ENCODE measurements around the gene CTNNBL1.
A peak's percentile ranks its signal among the peaks of the same experiment; 100 is the strongest.

Gene CTNNBL1

GRCh38 chr20:37777988-37778659 lies 84.3 kb downstream of the CTNNBL1 start:
- DNase-seq: no peak

DNA sequence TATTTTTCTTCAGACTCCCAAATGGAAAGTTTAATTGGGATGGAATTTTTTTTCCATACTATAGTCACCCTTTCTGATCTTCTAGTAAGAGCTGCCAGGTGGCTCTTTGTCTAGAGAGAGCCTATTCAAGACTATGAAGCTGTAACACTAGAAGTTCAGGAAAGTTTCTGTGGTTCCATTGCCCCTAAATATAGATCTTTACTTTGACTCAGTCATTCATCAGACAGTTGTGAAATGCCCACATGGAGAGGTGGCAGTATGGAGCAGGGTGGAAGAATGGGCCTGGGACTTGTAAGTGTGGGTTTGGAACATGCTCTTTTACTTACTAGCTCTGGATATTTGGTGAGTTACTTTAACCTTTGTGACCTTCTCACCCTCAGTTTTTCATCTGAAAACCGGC lies 87.8 kb downstream of the CTNNBL1 start:
- DNase-seq: no peak

DNA sequence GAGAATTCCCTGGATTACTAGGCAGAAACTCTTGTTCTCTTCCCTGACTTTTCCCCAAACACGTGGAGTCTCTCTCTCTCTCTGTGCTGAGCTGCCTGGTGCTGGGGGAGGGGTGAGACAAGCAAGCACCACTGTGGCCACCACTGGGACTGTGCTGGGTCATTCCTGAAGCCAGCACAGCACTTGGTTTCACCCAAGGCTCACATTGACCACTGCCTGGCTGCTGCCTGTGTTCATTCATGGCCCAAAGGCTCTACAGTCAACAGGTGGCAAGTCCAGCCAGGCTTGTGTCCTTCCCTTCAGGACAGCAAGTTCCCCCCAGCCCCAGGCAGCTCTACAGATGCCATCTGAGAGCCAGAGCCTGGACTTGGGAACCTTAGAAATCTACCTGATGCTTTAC lies 92.2 kb downstream of the CTNNBL1 start:
- DNase-seq: no peak

GRCh38 chr20:37789408-37789807 lies 95.6 kb downstream of the CTNNBL1 start:
- no peak for DNase-seq

GRCh38 chr20:37790900-37791299 lies 97.1 kb downstream of the CTNNBL1 start:
- DNase-seq: no peak

DNA sequence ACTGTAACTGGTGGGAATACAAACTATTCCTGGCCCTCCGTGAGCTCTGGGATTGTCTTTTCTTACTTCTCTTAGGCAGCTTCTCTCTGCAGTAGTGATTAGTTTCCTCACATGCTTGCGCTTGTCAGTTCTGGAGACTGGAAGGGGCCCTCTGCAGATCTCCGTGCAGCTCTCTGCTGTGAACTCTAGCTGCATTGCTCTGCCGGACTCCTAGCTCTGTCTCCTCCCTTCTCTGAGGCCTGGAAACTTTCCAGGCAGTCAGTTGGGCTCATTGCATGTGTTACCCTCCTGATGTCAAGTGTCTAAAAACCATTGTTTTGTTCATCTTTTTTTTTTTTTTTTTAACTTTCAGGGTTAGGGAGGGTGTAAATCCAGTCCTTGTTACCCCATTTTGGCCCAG lies 102.3 kb downstream of the CTNNBL1 start:
- DNase-seq: no peak

- no peak for DNase-seq
These were observed 102.9 kb downstream of the CTNNBL1 start for GRCh38 chr20:37796733-37797132.

DNA sequence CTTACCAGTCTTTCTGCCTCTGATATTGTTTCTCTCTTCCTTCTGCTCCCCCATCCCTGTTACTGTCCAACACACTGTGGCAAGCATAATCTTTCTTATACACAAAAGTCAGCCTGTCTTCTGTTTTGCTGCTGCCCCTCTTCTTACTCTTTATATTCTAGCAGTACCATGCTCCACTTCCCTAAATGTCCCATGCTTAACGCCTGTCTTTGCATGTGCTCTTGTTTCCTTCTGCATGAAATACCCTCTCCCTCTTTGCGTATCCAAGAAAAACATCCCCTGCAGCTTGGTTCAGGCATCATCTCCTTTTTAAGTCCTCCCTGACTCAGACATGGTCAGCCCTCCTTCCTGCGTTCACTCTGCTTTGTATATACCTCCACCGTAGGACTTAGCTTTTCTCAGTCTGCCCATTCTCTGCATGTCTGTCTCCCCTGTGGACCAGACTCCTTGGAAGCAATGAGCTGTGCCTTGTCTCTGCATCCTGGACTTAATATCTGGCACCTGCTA lies 103.9 kb downstream of the CTNNBL1 start:
- DNase-seq: no peak

DNA sequence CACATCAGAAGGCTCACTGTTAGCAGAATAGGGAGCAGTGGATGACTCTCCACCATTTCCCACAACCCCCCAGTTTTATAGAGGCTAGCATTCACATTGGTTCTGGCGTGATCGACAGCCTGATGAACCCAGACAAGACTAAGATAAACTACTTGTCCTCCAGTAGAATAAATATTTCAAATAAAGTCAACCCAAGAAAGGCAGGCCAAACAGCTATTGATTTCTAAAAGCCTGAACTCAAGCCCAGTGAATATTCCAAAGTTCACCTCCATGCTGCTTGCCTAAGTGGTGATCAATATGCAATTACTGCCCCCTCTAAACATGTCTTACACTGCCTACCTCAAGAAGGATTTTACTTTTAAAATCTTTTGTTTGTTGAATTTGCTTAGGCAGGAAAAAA lies 104.5 kb downstream of the CTNNBL1 start:
- DNase-seq: no peak

DNA sequence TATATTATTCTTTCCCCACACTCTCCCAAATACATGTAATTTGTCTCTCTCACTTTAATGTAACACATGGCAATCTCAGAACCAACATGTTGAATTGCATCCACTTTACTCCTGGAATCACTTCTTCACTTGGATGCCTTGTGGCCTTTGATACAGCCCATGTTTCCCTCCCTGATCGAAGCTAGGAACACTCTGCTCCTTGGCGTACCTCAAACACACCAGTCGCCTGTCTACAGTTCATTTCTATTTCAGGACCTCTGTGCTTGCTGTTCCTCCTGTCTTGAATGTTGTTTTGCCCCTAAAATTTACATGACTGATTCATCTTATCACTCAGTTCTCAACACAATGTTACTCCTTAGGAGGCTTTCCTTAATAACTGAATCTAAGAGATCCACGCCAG lies 106.8 kb downstream of the CTNNBL1 start:
- DNase-seq: no peak

- no peak for DNase-seq
These were observed 108.1 kb downstream of the CTNNBL1 start for GRCh38 chr20:37801921-37802320.

GRCh38 chr20:37803438-37804307 lies 109.8 kb downstream of the CTNNBL1 start:
- DNase-seq: no peak

DNA sequence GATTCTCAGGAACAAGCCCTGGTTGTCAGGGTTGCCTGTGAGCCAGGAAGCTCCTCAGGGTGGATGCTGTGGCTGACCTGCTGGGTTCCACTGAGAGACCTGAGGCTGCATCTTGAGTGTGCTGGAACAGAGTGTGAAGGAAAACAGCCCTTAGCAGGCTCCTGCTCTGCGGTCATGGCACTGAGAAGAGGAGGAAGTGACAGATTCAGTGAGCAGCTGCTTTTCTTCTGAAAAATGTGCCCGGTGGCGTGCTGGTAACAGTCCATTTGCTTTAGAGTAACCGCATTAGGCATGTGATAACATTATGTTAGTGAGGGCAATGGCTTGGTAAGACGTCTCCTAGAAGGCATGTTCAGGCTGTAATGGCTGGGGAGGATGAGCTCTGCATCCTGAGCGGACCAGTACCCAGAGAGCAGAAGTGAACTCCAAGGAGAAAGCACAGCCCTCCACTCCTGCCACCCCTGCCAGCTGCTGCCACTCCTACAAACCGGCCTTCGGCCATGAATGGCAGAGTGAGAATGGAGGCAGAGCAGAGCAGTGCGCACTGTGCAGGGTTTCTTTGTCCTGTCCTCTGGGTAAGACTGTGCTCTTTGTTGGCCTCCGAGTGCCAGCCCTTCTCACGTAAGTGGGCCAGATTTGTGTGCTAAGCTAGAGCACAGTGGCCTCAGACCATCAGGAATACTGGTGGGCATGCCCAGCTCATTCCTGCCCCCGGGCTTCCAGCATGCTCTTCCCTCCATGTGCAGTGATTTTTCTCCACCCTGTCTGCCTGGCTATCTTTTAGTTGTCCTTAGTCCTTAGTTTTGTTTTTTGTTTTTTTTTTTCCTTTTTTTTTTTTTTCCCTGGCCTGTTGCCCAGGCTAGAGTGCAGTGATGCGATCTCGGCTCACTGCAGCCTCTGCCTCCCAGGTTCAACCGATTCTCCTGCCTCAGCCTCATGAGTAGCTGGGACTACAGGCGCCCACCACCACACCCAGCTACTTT lies 111.0 kb downstream of the CTNNBL1 start:
- DNase-seq: peak; percentile 36 to 52

DNA sequence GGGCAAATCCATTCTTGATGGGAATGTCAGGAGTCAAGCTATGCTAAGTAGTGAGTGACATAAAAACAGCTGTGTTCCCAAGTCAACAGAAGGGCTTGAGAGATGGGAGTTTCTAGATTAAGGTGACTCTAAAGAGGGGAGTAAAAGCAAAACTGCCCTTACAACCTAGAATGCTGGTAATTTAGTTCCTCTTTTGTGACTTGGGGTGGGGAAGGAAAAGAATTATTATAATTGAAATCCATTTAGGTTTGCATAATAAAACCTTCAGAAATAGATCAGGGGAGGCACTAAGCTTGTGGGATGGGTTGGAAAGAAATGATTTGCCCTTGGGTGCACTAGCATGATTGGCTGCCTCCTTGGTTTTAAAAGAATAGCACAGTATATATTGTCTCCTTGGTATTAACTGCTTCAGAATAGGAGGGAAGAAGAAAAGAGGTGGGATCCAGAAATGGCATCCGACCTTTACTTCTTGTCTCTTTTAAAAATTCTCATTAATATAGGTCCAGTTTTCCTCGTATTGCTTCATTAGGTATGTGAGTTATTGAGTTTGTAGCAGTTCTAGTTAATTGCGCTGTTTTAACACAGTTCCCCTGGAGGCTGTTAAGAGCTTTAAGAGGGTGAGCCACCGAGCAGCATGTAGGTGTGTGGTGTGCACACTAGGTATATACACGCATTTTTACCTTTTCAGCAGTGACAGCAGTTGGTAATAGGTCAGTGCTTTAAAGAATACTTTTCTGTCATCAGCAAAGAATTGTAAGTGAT lies 113.8 kb downstream of the CTNNBL1 start:
- no peak for DNase-seq

DNA sequence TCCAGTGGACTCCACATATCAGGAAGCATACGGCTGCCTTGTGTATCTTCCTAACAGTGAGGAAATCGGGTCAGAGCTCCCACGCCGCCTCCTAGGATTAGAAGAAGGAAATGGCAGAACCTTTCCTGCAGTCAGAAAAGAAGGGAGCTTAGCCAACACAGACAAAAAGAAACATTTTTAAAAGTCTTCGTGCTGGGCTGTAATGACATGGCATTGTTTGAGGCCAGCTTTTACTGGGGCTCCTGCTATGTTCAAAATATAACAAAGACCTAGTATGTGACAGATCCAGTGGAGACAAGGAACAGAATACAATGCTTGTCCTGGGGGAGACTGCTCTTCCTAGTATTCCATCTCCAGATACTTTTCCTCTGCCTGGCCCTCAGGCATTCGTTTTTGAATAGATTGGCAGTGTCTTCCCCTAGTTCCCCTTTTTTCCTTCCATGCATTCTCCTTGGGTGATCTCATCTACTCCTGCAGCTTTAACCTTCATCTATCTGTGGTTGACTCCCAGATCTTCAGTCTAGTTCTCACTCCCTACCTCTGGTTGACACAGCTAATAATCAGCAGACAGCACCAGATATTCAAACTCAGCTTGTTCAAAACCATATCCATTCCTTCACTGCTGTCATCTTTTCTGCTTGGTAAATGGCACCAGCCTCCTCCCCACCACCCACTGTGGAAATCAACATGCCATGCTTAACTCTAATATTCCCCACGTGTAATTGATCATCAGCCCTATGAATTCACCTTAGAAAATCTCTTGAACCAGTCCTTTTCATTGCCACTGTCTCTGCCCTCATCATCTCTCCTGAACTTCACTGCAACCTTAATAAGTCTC lies 114.6 kb downstream of the CTNNBL1 start:
- DNase-seq: peak in 1 of 2 donors; percentile 74

- no peak for DNase-seq
These were observed 116.2 kb downstream of the CTNNBL1 start for GRCh38 chr20:37810027-37810426.

DNA sequence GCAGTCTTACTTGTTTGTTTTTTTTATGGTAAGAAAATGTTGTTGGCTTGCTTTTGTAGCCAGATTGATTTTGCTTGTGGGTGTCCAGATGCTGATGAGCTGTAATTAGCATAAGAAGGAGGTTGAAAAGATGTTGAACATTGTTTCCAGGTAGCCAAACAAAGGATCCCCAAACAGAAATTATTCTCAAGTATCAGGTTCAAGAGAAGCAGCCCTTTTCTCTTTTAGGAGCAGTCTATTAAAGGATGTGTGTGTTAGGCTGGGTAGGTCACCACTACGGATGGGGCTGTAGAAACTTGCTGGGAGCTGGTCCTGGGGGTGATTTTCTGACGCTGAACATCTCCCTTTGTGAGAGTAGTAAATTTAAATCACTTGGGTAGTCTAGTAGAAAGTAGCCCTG lies 122.2 kb downstream of the CTNNBL1 start:
- no peak for DNase-seq

DNA sequence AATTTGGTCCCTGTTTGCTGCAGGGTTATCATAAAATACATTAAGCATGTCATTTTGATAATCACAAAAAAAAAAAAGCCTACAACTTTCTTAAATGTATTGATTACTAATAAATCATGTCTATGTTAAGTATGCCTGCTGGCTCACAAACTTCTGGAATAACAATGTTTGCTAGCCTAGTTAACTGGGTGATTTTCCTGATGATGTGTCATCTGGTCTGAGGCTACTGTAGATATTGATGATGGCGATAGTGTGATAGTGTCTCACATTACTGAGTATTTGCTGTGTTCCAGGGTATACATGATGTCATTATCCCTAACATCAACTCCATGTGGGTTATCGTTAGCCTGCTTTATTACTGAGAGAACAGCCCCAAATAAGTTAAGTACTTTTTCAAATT lies 122.9 kb downstream of the CTNNBL1 start:
- no peak for DNase-seq

DNA sequence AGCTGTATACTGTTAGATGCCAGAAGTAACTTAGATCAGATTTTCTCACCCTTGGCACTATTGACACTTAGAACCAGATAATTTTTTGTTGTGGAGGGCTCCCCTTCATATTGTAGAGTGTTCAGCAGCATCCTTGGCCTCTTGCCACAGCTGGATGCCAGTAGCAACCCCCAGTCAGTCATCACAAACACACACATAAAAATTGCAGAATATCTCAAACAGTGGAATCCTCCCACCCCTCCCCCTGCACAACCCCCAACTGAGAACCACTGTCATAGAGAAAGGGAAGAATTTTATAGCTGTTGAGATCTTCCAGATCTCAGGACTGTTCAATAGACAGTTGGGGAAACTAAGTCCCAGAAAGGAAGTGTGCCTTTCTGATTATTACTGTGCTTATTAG lies 127.9 kb downstream of the CTNNBL1 start:
- DNase-seq: no peak

- no peak for DNase-seq
These were observed 128.3 kb downstream of the CTNNBL1 start for GRCh38 chr20:37822141-37822601.

Data from hippocampal formation (tissue), 2 donors.